Stimulated activated CD4-positive, alpha-beta T cell treated with anti-CD3 and anti-CD28 coated beads, Interleukin-4, amount 100 ng/mL, for 4 hours (primary cell): ENCODE measurements around the gene ATXN1.
A peak's percentile ranks its signal among the peaks of the same experiment; 100 is the strongest.

Experiments
- DNase-seq, 2 experiments: peaks; one replicate each; pipeline ENCODE4 v3.0.0-alpha.2; 2020

Gene ATXN1

GRCh38 chr6:16344756-16345155 is 416.5 kb downstream of the ATXN1 start:
- DNase-seq = no peak

GRCh38 chr6:16343593-16343992 is 417.7 kb downstream of the ATXN1 start:
- no peak for DNase-seq

- no peak for DNase-seq
These were observed 422.0 kb downstream of the ATXN1 start for GRCh38 chr6:16339265-16339587.

- no peak for DNase-seq
These were observed 422.5 kb downstream of the ATXN1 start for GRCh38 chr6:16338577-16339264.

GRCh38 chr6:16337295-16337975 is 423.8 kb downstream of the ATXN1 start:
- no peak for DNase-seq

GRCh38 chr6:16336911-16337294 is 424.4 kb downstream of the ATXN1 start:
- DNase-seq = no peak

GRCh38 chr6:16336056-16336818 is 425.0 kb downstream of the ATXN1 start:
- no peak for DNase-seq

GRCh38 chr6:16335176-16335575 is 426.1 kb downstream of the ATXN1 start:
- DNase-seq = no peak

- DNase-seq = no peak
These were observed 426.6 kb downstream of the ATXN1 start for GRCh38 chr6:16334671-16335070.

- no peak for DNase-seq
These were observed 427.7 kb downstream of the ATXN1 start for GRCh38 chr6:16333580-16333979.

- peak; percentile 73 to 77 for DNase-seq
These were observed 429.1 kb downstream of the ATXN1 start for GRCh38 chr6:16332175-16332542.

- peak; percentile 45 to 64 for DNase-seq
These were observed 429.7 kb downstream of the ATXN1 start for GRCh38 chr6:16331384-16332174.

- no peak for DNase-seq
These were observed 432.0 kb downstream of the ATXN1 start for GRCh38 chr6:16329233-16329632.

GRCh38 chr6:16327777-16328325 is 433.4 kb downstream of the ATXN1 start:
- DNase-seq = no peak

- no peak for DNase-seq
These were observed 434.1 kb downstream of the ATXN1 start for GRCh38 chr6:16326971-16327776.

GRCh38 chr6:16326531-16326930 is 434.7 kb downstream of the ATXN1 start:
- DNase-seq = no peak

GRCh38 chr6:16324606-16325225 is 436.5 kb downstream of the ATXN1 start:
- no peak for DNase-seq

- no peak for DNase-seq
These were observed 437.1 kb downstream of the ATXN1 start for GRCh38 chr6:16324184-16324583.

GRCh38 chr6:16322666-16323312 is 438.5 kb downstream of the ATXN1 start:
- DNase-seq = peak; percentile 44 to 81

GRCh38 chr6:16321826-16322225 is 439.4 kb downstream of the ATXN1 start:
- DNase-seq = no peak

GRCh38 chr6:16321341-16321710 is 439.9 kb downstream of the ATXN1 start:
- no peak for DNase-seq
